Measurements from ENCODE around the gene TAC4. TPM values are rescaled to one million over a fixed set of nuclear protein-coding genes. Genes with fewer than 3 reads are reported as not detected.

Gene TAC4
- polyA plus RNA-seq, 1 donor (not counting 4 experiments of a cell fraction or from before 2014, with no cell fraction given), result not detected

GRCh38 chr17:49825645-49826044 is 22.2 kb downstream of the TAC4 start:
- H3K36me3 ChIP-seq (ENCODE audit: control insufficient read depth in 2 of 2, extremely low read depth in 1 of 2, insufficient read depth in 2 of 2, low read length in 2 of 2), result peaks cover 22 to 40% of the 10 kb centered on the region in 2 experiments
- dilution Hi-C loops (cut with MboI; ENCODE audit: extremely low pct_ligation_motif_present, low sequenced_read_pairs), result no loop called here
- H3K79me2 ChIP-seq (ENCODE audit: control insufficient read depth, insufficient read depth, low read length), result no peaks in the 10 kb centered on the region
- peaks cover 5% of the 10 kb centered on the region for H3K4me1 ChIP-seq (ENCODE audit: control insufficient read depth, extremely low read depth, insufficient read depth, low read length)
- no peak for DNase-seq (ENCODE audit: low read depth, low spot score)
- H3K9ac ChIP-seq (ENCODE audit: control insufficient read depth, extremely low read depth, insufficient read depth, low read length), result no peak overlapping the region
- no peaks in the 10 kb centered on the region for H4K20me1 ChIP-seq (ENCODE audit: control insufficient read depth, extremely low read depth, insufficient read depth, low read length)
- H2AFZ ChIP-seq (ENCODE audit: control insufficient read depth, low read length), result no peak overlapping the region
- H3K9me1 ChIP-seq (ENCODE audit: control insufficient read depth, extremely low read depth, insufficient read depth, low read length), result no peaks in the 10 kb centered on the region
- no peak overlapping the region for H3K27ac ChIP-seq (ENCODE audit: control insufficient read depth, insufficient read depth, low read length)
- H3K27me3 ChIP-seq (ENCODE audit: control insufficient read depth, extremely low read depth, insufficient read depth, low read length), result no peaks in the 10 kb centered on the region
- FAIRE-seq, result no peak
- TF ChIP-seq EZH2 (IDR thresholded peaks at IDR 0.05; ENCODE audit: low read length), result no peak
- TF ChIP-seq, protein P1, sequence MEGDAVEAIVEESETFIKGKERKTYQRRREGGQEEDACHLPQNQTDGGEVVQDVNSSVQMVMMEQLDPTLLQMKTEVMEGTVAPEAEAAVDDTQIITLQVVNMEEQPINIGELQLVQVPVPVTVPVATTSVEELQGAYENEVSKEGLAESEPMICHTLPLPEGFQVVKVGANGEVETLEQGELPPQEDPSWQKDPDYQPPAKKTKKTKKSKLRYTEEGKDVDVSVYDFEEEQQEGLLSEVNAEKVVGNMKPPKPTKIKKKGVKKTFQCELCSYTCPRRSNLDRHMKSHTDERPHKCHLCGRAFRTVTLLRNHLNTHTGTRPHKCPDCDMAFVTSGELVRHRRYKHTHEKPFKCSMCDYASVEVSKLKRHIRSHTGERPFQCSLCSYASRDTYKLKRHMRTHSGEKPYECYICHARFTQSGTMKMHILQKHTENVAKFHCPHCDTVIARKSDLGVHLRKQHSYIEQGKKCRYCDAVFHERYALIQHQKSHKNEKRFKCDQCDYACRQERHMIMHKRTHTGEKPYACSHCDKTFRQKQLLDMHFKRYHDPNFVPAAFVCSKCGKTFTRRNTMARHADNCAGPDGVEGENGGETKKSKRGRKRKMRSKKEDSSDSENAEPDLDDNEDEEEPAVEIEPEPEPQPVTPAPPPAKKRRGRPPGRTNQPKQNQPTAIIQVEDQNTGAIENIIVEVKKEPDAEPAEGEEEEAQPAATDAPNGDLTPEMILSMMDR (optimal IDR thresholded peaks at IDR 0.05 in 1 of 3, IDR thresholded peaks at IDR 0.05 in 1 of 3, conservative IDR thresholded peaks at IDR 0.05 in 1 of 3; ENCODE audit: extremely low read depth in 1 of 3, insufficient read depth in 2 of 3, low read length in 3 of 3), result no peak
- no peak overlapping the region for H3K4me2 ChIP-seq (ENCODE audit: control insufficient read depth, extremely low read depth, insufficient read depth, low read depth, low read length)
- no peak overlapping the region for H3K4me3 ChIP-seq (ENCODE audit: control insufficient read depth in 2 of 3, extremely low read depth in 1 of 3, insufficient read depth in 2 of 3, low read depth in 1 of 3, low read length in 3 of 3)
- no peaks in the 10 kb centered on the region for H3K9me3 ChIP-seq (ENCODE audit: control insufficient read depth, low read depth, low read length)

GRCh38 chr17:49823614-49824013 is 24.3 kb downstream of the TAC4 start:
- FAIRE-seq (no peak), DNase-seq (ENCODE audit: low read depth, low spot score) (no peak)
- no peaks in the 10 kb centered on the region for H3K27me3 ChIP-seq (ENCODE audit: control insufficient read depth, extremely low read depth, insufficient read depth, low read length)
- dilution Hi-C loops (cut with MboI; ENCODE audit: extremely low pct_ligation_motif_present, low sequenced_read_pairs), result no loop called here
- no peaks in the 10 kb centered on the region for H3K79me2 ChIP-seq (ENCODE audit: control insufficient read depth, insufficient read depth, low read length)
- no peaks in the 10 kb centered on the region for H3K4me1 ChIP-seq (ENCODE audit: control insufficient read depth, extremely low read depth, insufficient read depth, low read length)
- no peaks in the 10 kb centered on the region for H3K9me1 ChIP-seq (ENCODE audit: control insufficient read depth, extremely low read depth, insufficient read depth, low read length)
- no peaks in the 10 kb centered on the region for H4K20me1 ChIP-seq (ENCODE audit: control insufficient read depth, extremely low read depth, insufficient read depth, low read length)
- H3K4me3 ChIP-seq (ENCODE audit: control insufficient read depth in 2 of 3, extremely low read depth in 1 of 3, insufficient read depth in 2 of 3, low read depth in 1 of 3, low read length in 3 of 3), result no peak overlapping the region
- peaks cover 23 to 45% of the 10 kb centered on the region in 2 experiments for H3K36me3 ChIP-seq (ENCODE audit: control insufficient read depth in 2 of 2, extremely low read depth in 1 of 2, insufficient read depth in 2 of 2, low read length in 2 of 2)
- H3K9ac ChIP-seq (ENCODE audit: control insufficient read depth, extremely low read depth, insufficient read depth, low read length), result no peak overlapping the region
- H3K27ac ChIP-seq (ENCODE audit: control insufficient read depth, insufficient read depth, low read length), result no peak overlapping the region
- TF ChIP-seq, protein P1 (optimal IDR thresholded peaks at IDR 0.05 in 1 of 3, IDR thresholded peaks at IDR 0.05 in 1 of 3, conservative IDR thresholded peaks at IDR 0.05 in 1 of 3; ENCODE audit: extremely low read depth in 1 of 3, insufficient read depth in 2 of 3, low read length in 3 of 3), result no peak
- no peak for TF ChIP-seq EZH2 (IDR thresholded peaks at IDR 0.05; ENCODE audit: low read length)
- H2AFZ ChIP-seq (ENCODE audit: control insufficient read depth, low read length), result no peak overlapping the region
- no peak overlapping the region for H3K4me2 ChIP-seq (ENCODE audit: control insufficient read depth, extremely low read depth, insufficient read depth, low read depth, low read length)
- no peaks in the 10 kb centered on the region for H3K9me3 ChIP-seq (ENCODE audit: control insufficient read depth, low read depth, low read length)
